Measurements from ENCODE around the gene PACSIN2.

PACSIN2 gene

DNA sequence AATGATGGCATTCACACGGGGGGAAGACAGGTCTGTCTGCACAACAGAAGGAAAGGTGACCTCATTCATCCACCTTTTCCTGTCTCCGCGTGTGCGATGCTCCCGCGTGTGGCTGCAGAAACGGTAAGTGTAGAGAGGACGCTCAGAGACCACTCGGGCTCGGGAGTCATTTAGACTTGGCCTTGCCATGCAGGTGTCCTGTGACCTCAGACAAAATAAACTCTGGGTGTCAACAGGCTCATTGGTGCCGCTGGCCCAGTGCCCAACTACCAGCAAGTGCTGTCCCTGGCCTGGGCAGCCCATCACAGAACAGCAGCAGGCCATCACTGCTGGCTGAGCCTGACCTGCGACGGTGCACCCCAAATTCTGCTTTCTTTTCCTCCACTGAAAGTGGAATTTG is 109.7 kb downstream of the PACSIN2 start:
- TF ChIP-seq, protein P1, sequence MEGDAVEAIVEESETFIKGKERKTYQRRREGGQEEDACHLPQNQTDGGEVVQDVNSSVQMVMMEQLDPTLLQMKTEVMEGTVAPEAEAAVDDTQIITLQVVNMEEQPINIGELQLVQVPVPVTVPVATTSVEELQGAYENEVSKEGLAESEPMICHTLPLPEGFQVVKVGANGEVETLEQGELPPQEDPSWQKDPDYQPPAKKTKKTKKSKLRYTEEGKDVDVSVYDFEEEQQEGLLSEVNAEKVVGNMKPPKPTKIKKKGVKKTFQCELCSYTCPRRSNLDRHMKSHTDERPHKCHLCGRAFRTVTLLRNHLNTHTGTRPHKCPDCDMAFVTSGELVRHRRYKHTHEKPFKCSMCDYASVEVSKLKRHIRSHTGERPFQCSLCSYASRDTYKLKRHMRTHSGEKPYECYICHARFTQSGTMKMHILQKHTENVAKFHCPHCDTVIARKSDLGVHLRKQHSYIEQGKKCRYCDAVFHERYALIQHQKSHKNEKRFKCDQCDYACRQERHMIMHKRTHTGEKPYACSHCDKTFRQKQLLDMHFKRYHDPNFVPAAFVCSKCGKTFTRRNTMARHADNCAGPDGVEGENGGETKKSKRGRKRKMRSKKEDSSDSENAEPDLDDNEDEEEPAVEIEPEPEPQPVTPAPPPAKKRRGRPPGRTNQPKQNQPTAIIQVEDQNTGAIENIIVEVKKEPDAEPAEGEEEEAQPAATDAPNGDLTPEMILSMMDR (IDR thresholded peaks at IDR 0.05), result no peak

GRCh38 chr22:42904050-42904449 is 110.9 kb downstream of the PACSIN2 start:
- TF ChIP-seq, protein P1 (IDR thresholded peaks at IDR 0.05), result no peak

DNA sequence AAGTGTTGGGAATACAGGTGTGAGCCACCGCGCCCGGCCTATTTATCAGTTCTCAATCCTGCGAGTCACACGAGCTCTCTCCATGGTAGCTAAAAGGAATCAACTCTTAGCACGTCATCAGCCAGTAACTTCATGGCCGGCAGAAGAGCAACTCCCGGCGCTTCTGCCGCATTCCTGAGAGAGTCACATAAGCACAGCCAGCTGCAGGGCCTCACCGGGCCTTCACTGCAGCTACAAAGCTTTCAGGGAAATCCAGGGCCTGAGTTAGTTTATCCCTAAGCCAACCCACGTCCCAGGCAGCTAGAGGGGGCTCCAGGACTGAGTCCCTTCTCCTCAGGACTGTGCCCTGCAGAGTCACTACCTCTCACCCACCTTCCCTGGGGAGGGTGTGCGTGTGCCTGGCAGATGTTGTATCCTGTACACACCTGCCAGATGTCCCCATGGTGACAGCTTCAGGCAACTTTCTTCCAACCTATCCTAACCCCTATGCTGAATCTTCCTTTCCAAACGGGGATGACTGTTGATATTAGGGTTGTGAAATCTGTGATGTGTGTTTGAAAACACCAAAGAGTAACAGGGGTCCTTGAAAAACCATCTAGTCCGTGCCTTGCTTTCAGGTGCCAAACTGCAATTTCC is 112.0 kb downstream of the PACSIN2 start:
- TF ChIP-seq, protein P1 (IDR thresholded peaks at IDR 0.05), result no peak

GRCh38 chr22:42901790-42902508 is 113.0 kb downstream of the PACSIN2 start:
- TF ChIP-seq, protein P1 (IDR thresholded peaks at IDR 0.05), result peak; percentile 28; the same call in 1 of the 2 replicates

DNA sequence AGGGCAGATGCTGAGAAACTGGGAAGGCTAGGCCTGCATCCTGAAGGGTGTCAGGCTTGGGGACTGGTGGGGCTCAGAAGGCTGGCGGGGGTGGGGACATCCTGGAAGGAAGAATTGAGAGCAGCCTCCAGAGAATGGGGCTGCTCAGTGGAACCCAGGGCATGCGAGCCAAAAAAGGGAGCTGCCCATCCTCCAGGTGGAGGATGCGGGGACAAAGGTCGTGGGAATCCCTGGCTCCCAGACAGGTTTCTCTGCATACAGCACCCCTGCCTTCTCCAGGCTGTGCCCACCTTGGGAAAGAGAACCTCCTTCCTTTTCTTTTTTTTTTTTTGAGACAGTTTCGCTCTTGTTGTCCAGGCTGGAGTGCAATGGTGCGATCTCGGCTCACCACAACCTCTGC is 117.0 kb downstream of the PACSIN2 start:
- TF ChIP-seq, protein P1 (IDR thresholded peaks at IDR 0.05), result no peak

GRCh38 chr22:42895541-42895981 is 119.4 kb downstream of the PACSIN2 start:
- TF ChIP-seq, protein P1 (IDR thresholded peaks at IDR 0.05), result no peak

DNA sequence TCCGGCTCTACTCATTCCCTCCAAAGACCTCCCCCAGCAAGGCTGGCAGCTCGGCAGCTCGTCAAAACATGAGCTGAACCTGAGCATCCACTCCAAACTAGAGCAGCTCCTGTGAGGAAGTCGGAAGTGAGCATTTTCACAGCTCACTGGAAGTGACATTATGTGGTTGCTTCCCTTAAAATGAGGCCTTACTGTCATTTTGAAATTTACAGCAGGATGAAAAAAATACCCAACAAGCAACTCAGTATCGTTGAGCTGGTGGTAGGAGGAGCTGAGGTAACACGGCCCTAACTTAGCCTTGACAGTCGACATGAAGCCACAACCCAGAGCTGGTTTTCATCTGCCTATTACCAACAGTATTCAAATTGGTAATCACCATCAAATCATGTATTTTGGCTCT is 119.9 kb downstream of the PACSIN2 start:
- TF ChIP-seq, protein P1 (IDR thresholded peaks at IDR 0.05), result no peak

Measured in LNCAP (cell line).